Type B pancreatic cell (in vitro differentiated cells): Measurements from ENCODE around the gene OR5AC2. TPM values are rescaled to one million over a fixed set of nuclear protein-coding genes. Genes with fewer than 3 reads are reported as not detected.

Source experiments
- DNase-seq: peaks from one replicate; pipeline ENCODE4 v3.0.0; 2021; ENCODE audit warnings: mixed read lengths; ENCODE audit not compliant: unreplicated experiment; ENCODE audit errors: extremely low spot score
- H3K27ac Mint-ChIP-seq: 2 replicates; pipeline ENCODE4 v1.8.0; 2021; ENCODE audit warnings: mild to moderate bottlenecking, mixed read lengths
- H3K27me3 Mint-ChIP-seq: 2 replicates; pipeline ENCODE4 v1.8.0; 2021; ENCODE audit warnings: mixed read lengths
- H3K36me3 Mint-ChIP-seq: 2 replicates; pipeline ENCODE4 v1.8.0; 2021; ENCODE audit warnings: mixed read lengths
- H3K4me1 Mint-ChIP-seq: one replicate; pipeline ENCODE4 v1.8.0; 2021; ENCODE audit warnings: mixed read lengths; ENCODE audit not compliant: unreplicated experiment
- H3K4me3 Mint-ChIP-seq: 2 replicates; pipeline ENCODE4 v1.8.0; 2021; ENCODE audit warnings: mild to moderate bottlenecking, mixed read lengths
- H3K9me3 Mint-ChIP-seq: 2 replicates; pipeline ENCODE4 v1.8.0; 2021; ENCODE audit warnings: mixed read lengths
- total RNA-seq: library from RNA; stranded (reverse); gene quantifications from 2 replicates; pipeline ENCODE4 v1.2.1, GENCODE V29; 2021; ENCODE audit warnings: low replicate concordance
- TF ChIP-seq, protein P1 (sequence below): fragments of 200-600 bp; sonication (generic); conservative IDR thresholded peaks from 2 replicates; pipeline ENCODE4 v1.5.0; 2021; ENCODE audit warnings: antibody characterized with exemption, mild to moderate bottlenecking

Gene OR5AC2
- total RNA-seq, 1 donor from 2014 or later, result not detected

DNA sequence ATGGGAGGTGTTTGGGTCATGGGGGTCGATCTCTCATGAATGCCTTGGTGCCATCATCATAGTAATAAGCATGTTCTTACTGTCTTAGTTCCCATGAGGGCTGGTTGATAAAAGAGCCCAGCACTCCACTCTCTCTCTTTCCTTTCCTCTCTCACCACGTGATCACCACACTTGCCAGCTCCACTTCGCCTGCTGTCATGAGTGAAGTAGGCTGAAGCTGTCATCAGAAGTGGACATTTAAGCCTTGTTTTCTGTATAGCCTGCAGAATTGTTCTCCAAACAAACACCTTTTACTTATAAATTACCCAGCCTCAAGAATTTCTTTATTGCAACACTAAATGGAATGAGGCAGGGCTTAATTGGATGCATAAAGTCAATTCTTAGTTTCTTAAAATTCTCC, 49.7 kb downstream of the OR5AC2 start:
- no peak overlapping the region for H3K4me3 Mint-ChIP-seq
- DNase-seq, result no peak
- peaks cover 4% of the 10 kb centered on the region for H3K27me3 Mint-ChIP-seq
- no peak overlapping the region for H3K27ac Mint-ChIP-seq
- TF ChIP-seq, protein P1, sequence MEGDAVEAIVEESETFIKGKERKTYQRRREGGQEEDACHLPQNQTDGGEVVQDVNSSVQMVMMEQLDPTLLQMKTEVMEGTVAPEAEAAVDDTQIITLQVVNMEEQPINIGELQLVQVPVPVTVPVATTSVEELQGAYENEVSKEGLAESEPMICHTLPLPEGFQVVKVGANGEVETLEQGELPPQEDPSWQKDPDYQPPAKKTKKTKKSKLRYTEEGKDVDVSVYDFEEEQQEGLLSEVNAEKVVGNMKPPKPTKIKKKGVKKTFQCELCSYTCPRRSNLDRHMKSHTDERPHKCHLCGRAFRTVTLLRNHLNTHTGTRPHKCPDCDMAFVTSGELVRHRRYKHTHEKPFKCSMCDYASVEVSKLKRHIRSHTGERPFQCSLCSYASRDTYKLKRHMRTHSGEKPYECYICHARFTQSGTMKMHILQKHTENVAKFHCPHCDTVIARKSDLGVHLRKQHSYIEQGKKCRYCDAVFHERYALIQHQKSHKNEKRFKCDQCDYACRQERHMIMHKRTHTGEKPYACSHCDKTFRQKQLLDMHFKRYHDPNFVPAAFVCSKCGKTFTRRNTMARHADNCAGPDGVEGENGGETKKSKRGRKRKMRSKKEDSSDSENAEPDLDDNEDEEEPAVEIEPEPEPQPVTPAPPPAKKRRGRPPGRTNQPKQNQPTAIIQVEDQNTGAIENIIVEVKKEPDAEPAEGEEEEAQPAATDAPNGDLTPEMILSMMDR, result no peak
- H3K9me3 Mint-ChIP-seq, result no peaks in the 10 kb centered on the region
- H3K36me3 Mint-ChIP-seq, result no peaks in the 10 kb centered on the region
- no peaks in the 10 kb centered on the region for H3K4me1 Mint-ChIP-seq

Other genes with a start within 250 kb of the OR5AC2 start
- gene RIOX2, start 114.7 kb upstream of the OR5AC2 start, total RNA-seq, result 22.3 and 27.9 TPM in 2 replicates
- gene GABRR3, start 51.9 kb upstream of the OR5AC2 start, total RNA-seq, result not detected in 2 replicates
- not detected in 2 replicates for gene OR5H1, start 43.5 kb downstream of the OR5AC2 start, total RNA-seq
- gene OR5H14, start 60.3 kb downstream of the OR5AC2 start, total RNA-seq, result not detected in 2 replicates
- not detected in 2 replicates for gene OR5H15, start 79.5 kb downstream of the OR5AC2 start, total RNA-seq
- not detected in 2 replicates for gene OR5H6, start 177.1 kb downstream of the OR5AC2 start, total RNA-seq
- gene OR5H2, start 195.3 kb downstream of the OR5AC2 start, total RNA-seq, result not detected in 2 replicates